ENCODE data around the gene NBPF1.
"Not testable (repeated sequence)": the region's sequence is repeated elsewhere in the genome, so short reads cannot be mapped to it uniquely, and the experiment has no call there.

The NBPF1 gene

GRCh38 chr1:16561035-16561434 lies 52.3 kb downstream of the NBPF1 start:
- not testable (repeated sequence) for H3K4me3 ChIP-seq (ENCODE audit: low read length); H3K9ac ChIP-seq (ENCODE audit: low read length); H3K9me3 ChIP-seq (ENCODE audit: control insufficient read depth, low read length); H3K4me1 ChIP-seq (ENCODE audit: control insufficient read depth, insufficient read depth, low read length); H3K36me3 ChIP-seq (ENCODE audit: control insufficient read depth, insufficient read depth, low read length); H3K27me3 ChIP-seq (ENCODE audit: control insufficient read depth, insufficient read depth, low read length)

GRCh38 chr1:16560498-16560897 lies 52.9 kb downstream of the NBPF1 start:
- not testable (repeated sequence) for H3K9ac ChIP-seq (ENCODE audit: low read length); H3K4me3 ChIP-seq (ENCODE audit: low read length); H3K36me3 ChIP-seq (ENCODE audit: control insufficient read depth, insufficient read depth, low read length); H3K27me3 ChIP-seq (ENCODE audit: control insufficient read depth, insufficient read depth, low read length); H3K4me1 ChIP-seq (ENCODE audit: control insufficient read depth, insufficient read depth, low read length); H3K9me3 ChIP-seq (ENCODE audit: control insufficient read depth, low read length)

- not testable (repeated sequence) for H3K4me3 ChIP-seq (ENCODE audit: low read length); H3K9me3 ChIP-seq (ENCODE audit: control insufficient read depth, low read length); H3K27me3 ChIP-seq (ENCODE audit: control insufficient read depth, insufficient read depth, low read length); H3K4me1 ChIP-seq (ENCODE audit: control insufficient read depth, insufficient read depth, low read length); H3K9ac ChIP-seq (ENCODE audit: low read length); H3K36me3 ChIP-seq (ENCODE audit: control insufficient read depth, insufficient read depth, low read length)
Observed at GRCh38 chr1:16559688-16560087, 53.7 kb downstream of the NBPF1 start.

- H3K36me3 ChIP-seq (ENCODE audit: control insufficient read depth, insufficient read depth, low read length); H3K9me3 ChIP-seq (ENCODE audit: control insufficient read depth, low read length); H3K9ac ChIP-seq (ENCODE audit: low read length); H3K4me3 ChIP-seq (ENCODE audit: low read length); H3K27me3 ChIP-seq (ENCODE audit: control insufficient read depth, insufficient read depth, low read length); H3K4me1 ChIP-seq (ENCODE audit: control insufficient read depth, insufficient read depth, low read length): not testable (repeated sequence)
Observed at GRCh38 chr1:16557034-16557433, 56.3 kb downstream of the NBPF1 start.

GRCh38 chr1:16553244-16553643 lies 60.1 kb downstream of the NBPF1 start:
- not testable (repeated sequence) for H3K36me3 ChIP-seq (ENCODE audit: control insufficient read depth, insufficient read depth, low read length); H3K9me3 ChIP-seq (ENCODE audit: control insufficient read depth, low read length); H3K4me1 ChIP-seq (ENCODE audit: control insufficient read depth, insufficient read depth, low read length); H3K27me3 ChIP-seq (ENCODE audit: control insufficient read depth, insufficient read depth, low read length); H3K9ac ChIP-seq (ENCODE audit: low read length); H3K4me3 ChIP-seq (ENCODE audit: low read length)

GRCh38 chr1:16550212-16550918 lies 63.0 kb downstream of the NBPF1 start:
- H3K9me3 ChIP-seq (ENCODE audit: control insufficient read depth, low read length): not testable (repeated sequence)

GRCh38 chr1:16549545-16549944 lies 63.8 kb downstream of the NBPF1 start:
- H3K4me3 ChIP-seq (ENCODE audit: low read length); H3K9me3 ChIP-seq (ENCODE audit: control insufficient read depth, low read length): not testable (repeated sequence)

More at GRCh38 chr1:16550212-16550918, 63.0 kb downstream of the NBPF1 start:
- not testable (repeated sequence) for H3K27me3 ChIP-seq (ENCODE audit: control insufficient read depth, insufficient read depth, low read length); H3K4me1 ChIP-seq (ENCODE audit: control insufficient read depth, insufficient read depth, low read length); H3K9ac ChIP-seq (ENCODE audit: low read length); H3K4me3 ChIP-seq (ENCODE audit: low read length); H3K36me3 ChIP-seq (ENCODE audit: control insufficient read depth, insufficient read depth, low read length)

GRCh38 chr1:16547502-16548241 lies 65.7 kb downstream of the NBPF1 start:
- H3K27me3 ChIP-seq (ENCODE audit: control insufficient read depth, insufficient read depth, low read length); H3K4me1 ChIP-seq (ENCODE audit: control insufficient read depth, insufficient read depth, low read length); H3K4me3 ChIP-seq (ENCODE audit: low read length); H3K9ac ChIP-seq (ENCODE audit: low read length); H3K36me3 ChIP-seq (ENCODE audit: control insufficient read depth, insufficient read depth, low read length); H3K9me3 ChIP-seq (ENCODE audit: control insufficient read depth, low read length): not testable (repeated sequence)

More at GRCh38 chr1:16549545-16549944, 63.8 kb downstream of the NBPF1 start:
- not testable (repeated sequence) for H3K27me3 ChIP-seq (ENCODE audit: control insufficient read depth, insufficient read depth, low read length); H3K36me3 ChIP-seq (ENCODE audit: control insufficient read depth, insufficient read depth, low read length); H3K9ac ChIP-seq (ENCODE audit: low read length); H3K4me1 ChIP-seq (ENCODE audit: control insufficient read depth, insufficient read depth, low read length)

- not testable (repeated sequence) for H3K4me1 ChIP-seq (ENCODE audit: control insufficient read depth, insufficient read depth, low read length); H3K36me3 ChIP-seq (ENCODE audit: control insufficient read depth, insufficient read depth, low read length); H3K27me3 ChIP-seq (ENCODE audit: control insufficient read depth, insufficient read depth, low read length); H3K9me3 ChIP-seq (ENCODE audit: control insufficient read depth, low read length); H3K9ac ChIP-seq (ENCODE audit: low read length); H3K4me3 ChIP-seq (ENCODE audit: low read length)
Observed at GRCh38 chr1:16545682-16546095, 67.7 kb downstream of the NBPF1 start.

GRCh38 chr1:16540421-16540893 lies 72.9 kb downstream of the NBPF1 start:
- H3K9me3 ChIP-seq (ENCODE audit: control insufficient read depth, low read length); H3K4me1 ChIP-seq (ENCODE audit: control insufficient read depth, insufficient read depth, low read length); H3K4me3 ChIP-seq (ENCODE audit: low read length); H3K27me3 ChIP-seq (ENCODE audit: control insufficient read depth, insufficient read depth, low read length); H3K36me3 ChIP-seq (ENCODE audit: control insufficient read depth, insufficient read depth, low read length); H3K9ac ChIP-seq (ENCODE audit: low read length): not testable (repeated sequence)

- not testable (repeated sequence) for H3K4me3 ChIP-seq (ENCODE audit: low read length); H3K4me1 ChIP-seq (ENCODE audit: control insufficient read depth, insufficient read depth, low read length); H3K27me3 ChIP-seq (ENCODE audit: control insufficient read depth, insufficient read depth, low read length); H3K9me3 ChIP-seq (ENCODE audit: control insufficient read depth, low read length); H3K36me3 ChIP-seq (ENCODE audit: control insufficient read depth, insufficient read depth, low read length); H3K9ac ChIP-seq (ENCODE audit: low read length)
Observed at GRCh38 chr1:16537528-16537927, 75.8 kb downstream of the NBPF1 start.

GRCh38 chr1:16536796-16537195 lies 76.6 kb downstream of the NBPF1 start:
- not testable (repeated sequence) for H3K36me3 ChIP-seq (ENCODE audit: control insufficient read depth, insufficient read depth, low read length); H3K9me3 ChIP-seq (ENCODE audit: control insufficient read depth, low read length); H3K9ac ChIP-seq (ENCODE audit: low read length); H3K27me3 ChIP-seq (ENCODE audit: control insufficient read depth, insufficient read depth, low read length); H3K4me1 ChIP-seq (ENCODE audit: control insufficient read depth, insufficient read depth, low read length); H3K4me3 ChIP-seq (ENCODE audit: low read length)

Measured in mucosa of stomach (tissue), 1 donor.